Measurements from ENCODE around the gene ZBTB45.
"Not testable (repeated sequence)": the region's sequence is repeated elsewhere in the genome, so short reads cannot be mapped to it uniquely, and the experiment has no call there.

Gene ZBTB45

GRCh38 chr19:58547323-58548312 is 28.0 kb upstream of the ZBTB45 start:
- Histone ChIP-seq H3K4me1 (ENCODE audit: control insufficient read depth in 1 of 2, insufficient read depth in 2 of 2, low read length in 2 of 2) (peaks cover 19 to 20% of the 10 kb centered on the region in 2 donors), H3K4me3 (ENCODE audit: low read depth in 1 of 2, low read length in 2 of 2) (no peak overlapping the region), H3K27me3 (ENCODE audit: control insufficient read depth in 1 of 2, insufficient read depth in 2 of 2, low read length in 2 of 2) (no peaks in the 10 kb centered on the region), H3K27ac (ENCODE audit: low read depth, low read length) (no peak overlapping the region), H3K36me3 (ENCODE audit: control insufficient read depth in 1 of 2, insufficient read depth in 2 of 2, low read length in 2 of 2) (peaks cover 48 to 65% of the 10 kb centered on the region in 2 donors), H3K9me3 (ENCODE audit: control insufficient read depth in 1 of 2, low read length in 2 of 2) (no peaks in the 10 kb centered on the region), H3K9ac (ENCODE audit: low read depth in 1 of 2, low read length in 2 of 2) (peak overlapping the region in 1 of 2 donors; percentile 18)

GRCh38 chr19:58546019-58546530 is 26.5 kb upstream of the ZBTB45 start:
- Histone ChIP-seq H3K36me3 (ENCODE audit: control insufficient read depth in 1 of 2, insufficient read depth in 2 of 2, low read length in 2 of 2) (peaks cover 36 to 49% of the 10 kb centered on the region in 2 donors), H3K9me3 (ENCODE audit: control insufficient read depth in 1 of 2, low read length in 2 of 2) (no peaks in the 10 kb centered on the region), H3K27ac (ENCODE audit: low read depth, low read length) (no peak overlapping the region), H3K9ac (ENCODE audit: low read depth in 1 of 2, low read length in 2 of 2) (peak overlapping the region; percentile 71 to 72), H3K4me1 (ENCODE audit: control insufficient read depth in 1 of 2, insufficient read depth in 2 of 2, low read length in 2 of 2) (peaks cover 19 to 20% of the 10 kb centered on the region in 2 donors), H3K27me3 (ENCODE audit: control insufficient read depth in 1 of 2, insufficient read depth in 2 of 2, low read length in 2 of 2) (no peaks in the 10 kb centered on the region), H3K4me3 (ENCODE audit: low read depth in 1 of 2, low read length in 2 of 2) (peak overlapping the region; percentile 90 to 92)

GRCh38 chr19:58545286-58546018 is 25.8 kb upstream of the ZBTB45 start:
- Histone ChIP-seq H3K9me3 (ENCODE audit: control insufficient read depth in 1 of 2, low read length in 2 of 2) (no peaks in the 10 kb centered on the region), H3K4me3 (ENCODE audit: low read depth in 1 of 2, low read length in 2 of 2) (peak overlapping the region; percentile 90 to 92), H3K4me1 (ENCODE audit: control insufficient read depth in 1 of 2, insufficient read depth in 2 of 2, low read length in 2 of 2) (peaks cover 19 to 20% of the 10 kb centered on the region in 2 donors), H3K36me3 (ENCODE audit: control insufficient read depth in 1 of 2, insufficient read depth in 2 of 2, low read length in 2 of 2) (peaks cover 30 to 43% of the 10 kb centered on the region in 2 donors), H3K9ac (ENCODE audit: low read depth in 1 of 2, low read length in 2 of 2) (peak overlapping the region; percentile 71 to 72), H3K27ac (ENCODE audit: low read depth, low read length) (no peak overlapping the region), H3K27me3 (ENCODE audit: control insufficient read depth in 1 of 2, insufficient read depth in 2 of 2, low read length in 2 of 2) (no peaks in the 10 kb centered on the region)

DNA sequence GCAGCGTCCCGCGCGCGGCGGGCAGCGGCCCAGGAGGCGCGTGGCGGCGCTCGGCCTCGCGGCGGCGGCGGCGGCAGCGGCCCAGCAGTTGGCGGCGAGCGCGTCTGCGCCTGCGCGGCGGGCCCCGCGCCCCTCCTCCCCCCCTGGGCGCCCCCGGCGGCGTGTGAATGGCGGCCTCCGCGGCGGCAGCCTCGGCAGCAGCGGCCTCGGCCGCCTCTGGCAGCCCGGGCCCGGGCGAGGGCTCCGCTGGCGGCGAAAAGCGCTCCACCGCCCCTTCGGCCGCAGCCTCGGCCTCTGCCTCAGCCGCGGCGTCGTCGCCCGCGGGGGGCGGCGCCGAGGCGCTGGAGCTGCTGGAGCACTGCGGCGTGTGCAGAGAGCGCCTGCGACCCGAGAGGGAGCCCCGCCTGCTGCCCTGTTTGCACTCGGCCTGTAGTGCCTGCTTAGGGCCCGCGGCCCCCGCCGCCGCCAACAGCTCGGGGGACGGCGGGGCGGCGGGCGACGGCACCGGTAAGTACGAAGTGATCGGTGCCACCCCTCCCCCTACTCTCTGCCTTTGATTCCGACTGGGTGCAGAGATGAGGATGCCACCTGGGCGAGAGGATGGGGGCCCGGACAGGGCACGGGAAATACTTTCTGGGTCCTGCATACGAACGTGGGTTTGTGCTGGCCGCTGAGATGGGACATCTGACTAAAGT is 25.1 kb upstream of the ZBTB45 start:
- Histone ChIP-seq H3K27me3 (ENCODE audit: control insufficient read depth in 1 of 2, insufficient read depth in 2 of 2, low read length in 2 of 2) (no peaks in the 10 kb centered on the region), H3K4me1 (ENCODE audit: control insufficient read depth in 1 of 2, insufficient read depth in 2 of 2, low read length in 2 of 2) (peaks cover 19 to 20% of the 10 kb centered on the region in 2 donors), H3K9ac (ENCODE audit: low read depth in 1 of 2, low read length in 2 of 2) (peak overlapping the region; percentile 71 to 76), H3K36me3 (ENCODE audit: control insufficient read depth in 1 of 2, insufficient read depth in 2 of 2, low read length in 2 of 2) (peaks cover 23 to 36% of the 10 kb centered on the region in 2 donors), H3K4me3 (ENCODE audit: low read depth in 1 of 2, low read length in 2 of 2) (peak overlapping the region; percentile 90 to 92), H3K9me3 (ENCODE audit: control insufficient read depth in 1 of 2, low read length in 2 of 2) (no peaks in the 10 kb centered on the region), H3K27ac (ENCODE audit: low read depth, low read length) (peak overlapping the region; percentile 99)

GRCh38 chr19:58543826-58544590 is 24.4 kb upstream of the ZBTB45 start, which contains the start of gene TRIM28:
TSS of gene TRIM28 (plus strand) at chr19:58544064. CDS start at chr19:58544758, 694 bp downstream.
- Histone ChIP-seq H3K4me1 (ENCODE audit: control insufficient read depth in 1 of 2, insufficient read depth in 2 of 2, low read length in 2 of 2) (peaks cover 19 to 20% of the 10 kb centered on the region in 2 donors), H3K9ac (ENCODE audit: low read depth in 1 of 2, low read length in 2 of 2) (peak within 1 kb of the TSS; percentile 76 to 90), H3K27me3 (ENCODE audit: control insufficient read depth in 1 of 2, insufficient read depth in 2 of 2, low read length in 2 of 2) (peaks cover 0 to 7% of the 10 kb centered on the region in 2 donors), H3K4me3 (ENCODE audit: low read depth in 1 of 2, low read length in 2 of 2) (peak within 1 kb of the TSS; percentile 90 to 92), H3K36me3 (ENCODE audit: control insufficient read depth in 1 of 2, insufficient read depth in 2 of 2, low read length in 2 of 2) (peaks cover 15 to 29% of the 10 kb centered on the region in 2 donors), H3K9me3 (ENCODE audit: control insufficient read depth in 1 of 2, low read length in 2 of 2) (no peaks in the 10 kb centered on the region), H3K27ac (ENCODE audit: low read depth, low read length) (peak within 1 kb of the TSS; percentile 99)

DNA sequence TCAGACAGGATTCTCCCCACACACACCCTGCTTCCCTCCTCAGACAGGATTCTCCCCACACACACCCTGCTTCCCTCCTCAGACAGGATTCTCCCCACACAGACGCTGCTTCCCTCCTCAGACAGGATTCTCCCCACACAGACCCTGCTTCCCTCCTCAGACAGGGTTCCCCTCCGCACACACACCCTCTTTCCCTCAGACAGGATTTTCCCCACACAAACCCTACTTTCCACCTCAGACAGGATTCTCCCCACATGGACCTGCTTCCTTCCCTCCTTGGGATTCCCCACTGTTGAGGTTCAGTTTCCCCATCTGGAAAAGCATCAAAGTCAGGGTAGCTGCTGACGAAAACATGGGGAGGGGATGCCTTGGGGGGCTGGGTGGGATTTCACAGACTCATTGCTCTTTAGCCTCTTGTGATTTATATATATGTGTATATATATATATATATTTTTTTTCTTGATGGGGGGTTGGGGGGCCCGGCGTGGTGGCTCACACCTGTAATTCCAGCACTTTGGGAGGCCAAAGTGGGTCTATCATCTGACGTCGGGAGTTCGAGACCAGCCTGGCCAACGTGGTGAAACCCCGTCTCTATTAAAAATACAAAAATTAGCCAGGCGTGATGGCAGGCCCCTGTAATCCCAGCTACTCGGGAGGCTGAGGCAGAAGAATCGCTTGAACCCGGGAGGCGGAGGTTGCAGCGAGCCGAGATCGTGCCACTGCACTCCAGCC is 23.2 kb upstream of the ZBTB45 start:
- H3K27ac ChIP-seq (ENCODE audit: low read depth, low read length): not testable (repeated sequence)

GRCh38 chr19:58539169-58539559 is 19.6 kb upstream of the ZBTB45 start:
- H3K4me3 ChIP-seq (ENCODE audit: low read depth in 1 of 2, low read length in 2 of 2); H3K27ac ChIP-seq (ENCODE audit: low read depth, low read length); H3K36me3 ChIP-seq (ENCODE audit: control insufficient read depth in 1 of 2, insufficient read depth in 2 of 2, low read length in 2 of 2); H3K4me1 ChIP-seq (ENCODE audit: control insufficient read depth in 1 of 2, insufficient read depth in 2 of 2, low read length in 2 of 2); H3K9ac ChIP-seq (ENCODE audit: low read depth in 1 of 2, low read length in 2 of 2); H3K9me3 ChIP-seq (ENCODE audit: control insufficient read depth in 1 of 2, low read length in 2 of 2): not testable (repeated sequence)
- peaks cover 3 to 12% of the 10 kb centered on the region in 2 donors for H3K27me3 ChIP-seq (ENCODE audit: control insufficient read depth in 1 of 2, insufficient read depth in 2 of 2, low read length in 2 of 2)

More for the DNA sequence above, 23.2 kb upstream of the ZBTB45 start:
- not testable (repeated sequence) for H3K4me3 ChIP-seq (ENCODE audit: low read depth in 1 of 2, low read length in 2 of 2); H3K9me3 ChIP-seq (ENCODE audit: control insufficient read depth in 1 of 2, low read length in 2 of 2); H3K9ac ChIP-seq (ENCODE audit: low read depth in 1 of 2, low read length in 2 of 2)
- Histone ChIP-seq H3K4me1 (ENCODE audit: control insufficient read depth in 1 of 2, insufficient read depth in 2 of 2, low read length in 2 of 2) (peaks cover 25 to 27% of the 10 kb centered on the region in 2 donors), H3K27me3 (ENCODE audit: control insufficient read depth in 1 of 2, insufficient read depth in 2 of 2, low read length in 2 of 2) (peaks cover 3 to 12% of the 10 kb centered on the region in 2 donors), H3K36me3 (ENCODE audit: control insufficient read depth in 1 of 2, insufficient read depth in 2 of 2, low read length in 2 of 2) (peaks cover 3 to 17% of the 10 kb centered on the region in 2 donors)

DNA sequence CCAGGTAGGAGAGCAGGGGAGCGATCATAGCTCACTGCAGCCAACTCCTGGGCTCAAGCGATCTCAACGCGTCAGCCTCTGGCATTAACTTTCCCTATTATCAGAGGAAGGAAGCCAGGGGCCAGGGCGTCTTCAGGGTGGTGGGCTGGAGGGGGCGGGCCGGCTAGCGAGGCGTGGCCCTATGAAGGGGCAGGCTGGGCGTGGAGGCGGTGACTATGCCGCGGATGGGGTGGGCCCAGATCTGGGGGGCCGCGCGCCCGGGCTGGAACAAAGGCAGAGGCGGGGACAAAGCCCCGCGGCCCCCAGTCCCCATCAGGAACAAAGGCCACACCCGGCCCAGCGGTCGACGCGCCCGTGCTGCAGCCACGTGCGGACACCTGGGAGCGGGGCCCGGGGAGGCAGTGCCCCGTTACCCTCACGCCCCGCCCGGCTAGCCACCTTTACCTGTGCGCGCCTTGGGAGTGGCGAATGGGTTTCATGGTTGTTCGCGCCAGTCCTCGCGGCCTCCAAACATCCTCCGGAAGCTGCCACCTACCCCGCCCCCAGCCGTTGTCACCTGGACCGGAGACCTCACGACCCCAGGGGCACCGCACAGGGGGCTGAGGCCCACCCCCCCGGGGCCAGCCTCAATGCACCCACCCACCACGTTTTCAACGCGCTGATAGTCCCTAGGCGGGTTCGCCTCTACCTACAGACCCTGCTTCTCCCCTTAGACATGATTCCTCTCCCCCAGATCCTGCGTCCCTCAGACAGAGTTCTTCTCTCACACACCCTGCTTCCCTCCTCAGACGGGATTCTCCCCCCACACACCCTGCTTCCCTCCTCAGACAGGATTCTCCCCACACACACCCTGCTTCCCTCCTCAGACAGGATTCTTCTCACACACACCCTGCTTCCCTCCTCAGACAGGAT is 18.9 kb upstream of the ZBTB45 start:
- Histone ChIP-seq H3K27ac (ENCODE audit: low read depth, low read length) (no peak overlapping the region), H3K9ac (ENCODE audit: low read depth in 1 of 2, low read length in 2 of 2) (no peak overlapping the region), H3K9me3 (ENCODE audit: control insufficient read depth in 1 of 2, low read length in 2 of 2) (no peaks in the 10 kb centered on the region), H3K4me3 (ENCODE audit: low read depth in 1 of 2, low read length in 2 of 2) (peak overlapping the region; percentile 22 to 58), H3K4me1 (ENCODE audit: control insufficient read depth in 1 of 2, insufficient read depth in 2 of 2, low read length in 2 of 2) (peaks cover 6 to 7% of the 10 kb centered on the region in 2 donors), H3K36me3 (ENCODE audit: control insufficient read depth in 1 of 2, insufficient read depth in 2 of 2, low read length in 2 of 2) (no peaks in the 10 kb centered on the region), H3K27me3 (ENCODE audit: control insufficient read depth in 1 of 2, insufficient read depth in 2 of 2, low read length in 2 of 2) (peaks cover 3 to 12% of the 10 kb centered on the region in 2 donors)

Data from duodenal mucosa (tissue), 2 donors.